ENCODE results near the gene LRCH4.
A peak's percentile ranks its signal among the peaks of the same experiment; 100 is the strongest.

Gene LRCH4

GRCh38 chr7:100585511-100586265, at the start of gene LRCH4:
TSS of gene LRCH4 (minus strand) at chr7:100586129. CDS start at chr7:100586100, 29 bp downstream.
- DNase-seq: peak; percentile 60

GRCh38 chr7:100632951-100633717, 47.2 kb upstream of the LRCH4 start:
- peak; percentile 64 for DNase-seq

- no peak for DNase-seq
Measured at GRCh38 chr7:100630066-100630465, 44.1 kb upstream of the LRCH4 start.

GRCh38 chr7:100629117-100629716, 43.3 kb upstream of the LRCH4 start:
- DNase-seq: peak; percentile 20

- no peak for DNase-seq
Measured at GRCh38 chr7:100627238-100627549, 41.3 kb upstream of the LRCH4 start.

GRCh38 chr7:100626530-100627237, 40.8 kb upstream of the LRCH4 start:
- peak; percentile 84 for DNase-seq

GRCh38 chr7:100626055-100626454, 40.1 kb upstream of the LRCH4 start:
- no peak for DNase-seq

- DNase-seq: no peak
Measured at GRCh38 chr7:100623951-100624824, 38.3 kb upstream of the LRCH4 start.

- DNase-seq: no peak
Measured at GRCh38 chr7:100621554-100621953, 35.6 kb upstream of the LRCH4 start.

GRCh38 chr7:100620804-100621203, 34.9 kb upstream of the LRCH4 start:
- DNase-seq: no peak

- no peak for DNase-seq
Measured at GRCh38 chr7:100620239-100620638, 34.3 kb upstream of the LRCH4 start.

- no peak for DNase-seq
Measured at GRCh38 chr7:100614308-100614861, 28.5 kb upstream of the LRCH4 start.

- no peak for DNase-seq
Measured at GRCh38 chr7:100613412-100614175, 27.7 kb upstream of the LRCH4 start.

- DNase-seq: no peak
Measured at GRCh38 chr7:100612730-100613390, 26.9 kb upstream of the LRCH4 start.

- peak; percentile 99 for DNase-seq
Measured at GRCh38 chr7:100611983-100612729, 26.2 kb upstream of the LRCH4 start, which contains the start of gene MOSPD3. TSS of gene MOSPD3 (plus strand) at chr7:100612540. CDS start at chr7:100612792, 252 bp downstream.

GRCh38 chr7:100609958-100610357, 24.0 kb upstream of the LRCH4 start:
- no peak for DNase-seq

GRCh38 chr7:100607111-100607510, 21.2 kb upstream of the LRCH4 start:
- no peak for DNase-seq

GRCh38 chr7:100606313-100606712, 20.4 kb upstream of the LRCH4 start:
- no peak for DNase-seq
